IPS DF 6.9 (cell line): ENCODE measurements around the gene BANF2.

Experiments used
- DNase-seq: peaks from one replicate; pipeline ENCODE4 v3.0.0-alpha.2; 2013; ENCODE audit warnings: low read depth, low spot score
- H3K27ac ChIP-seq: one replicate; pipeline ENCODE4 v1.5.1; 2013; ENCODE audit warnings: low read length, control low read depth
- H3K27me3 ChIP-seq: 2 replicates; pipeline ENCODE4 v1.6.1; 2013; ENCODE audit warnings: mild to moderate bottlenecking, low read length; ENCODE audit not compliant: control insufficient read depth, insufficient read depth
- H3K36me3 ChIP-seq: 2 replicates; pipeline ENCODE4 v1.6.1; 2013; ENCODE audit warnings: low read length; ENCODE audit not compliant: control insufficient read depth, insufficient read depth
- H3K4me1 ChIP-seq: 2 replicates; pipeline ENCODE4 v1.6.1; 2013; ENCODE audit warnings: low read length; ENCODE audit not compliant: control insufficient read depth, insufficient read depth
- H3K4me3 ChIP-seq: 2 replicates; pipeline ENCODE4 v1.5.1; 2013; ENCODE audit warnings: mild to moderate bottlenecking, low read length
- H3K9me3 ChIP-seq: 2 replicates; pipeline ENCODE4 v1.6.1; 2013; ENCODE audit warnings: low read length, inconsistent platforms; ENCODE audit not compliant: control insufficient read depth, insufficient read depth
- WGBS: extraction: QIAGEN DNeasy Blood & Tissue Kit; methylation state at CpG from one replicate; pipeline ENCODE4 v1.1.7; 2013; ENCODE audit warnings: mixed read lengths, missing lambda C conversion rate; ENCODE audit not compliant: insufficient read length, insufficient coverage; 5-methylcytosine and 5-hydroxymethylcytosine counted together

The BANF2 gene

DNA sequence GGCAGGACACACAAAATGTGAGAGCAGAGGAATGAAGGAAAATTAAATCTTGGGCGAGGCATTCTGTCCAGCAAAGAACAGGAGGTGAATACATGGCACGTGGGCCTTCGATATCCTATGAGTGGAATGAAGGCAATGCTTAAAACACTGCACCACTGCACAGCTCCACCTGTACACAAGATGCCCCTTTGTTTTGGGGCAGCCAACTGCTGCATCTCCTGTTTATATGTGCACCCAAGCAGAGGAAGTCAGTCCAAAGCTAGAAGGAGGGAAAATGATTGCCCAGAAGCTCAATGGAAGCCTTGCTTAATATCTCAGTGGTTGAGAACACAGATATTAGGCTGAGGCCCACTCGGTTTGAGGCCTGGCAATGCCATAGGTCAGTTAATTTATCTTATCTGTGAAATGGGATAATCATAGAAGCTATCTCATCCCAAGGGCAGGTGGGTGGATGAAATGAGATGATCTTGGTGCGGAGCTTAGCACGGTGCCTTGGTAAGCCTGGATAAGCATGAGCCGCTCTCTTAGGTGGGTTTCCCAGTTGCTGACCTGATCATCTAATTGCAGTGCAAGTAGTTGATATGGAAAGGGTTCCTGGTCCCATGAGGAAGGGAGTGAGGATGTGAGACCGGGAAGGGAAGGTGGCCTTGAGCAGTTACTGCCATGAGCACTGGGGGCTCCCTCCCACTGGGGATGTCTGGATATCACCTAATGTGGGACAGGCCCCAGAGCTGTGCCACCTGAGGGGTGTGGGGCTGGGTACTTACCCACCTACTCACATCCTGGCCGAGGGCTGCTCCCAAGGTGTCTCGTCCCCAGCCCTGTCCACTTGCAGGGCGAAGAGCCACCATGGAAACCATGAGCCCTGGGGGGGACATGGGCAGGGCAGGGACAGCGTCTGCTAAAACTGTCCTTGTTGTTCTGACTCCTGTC lies 9.9 kb downstream of the BANF2 start:
- no peak for DNase-seq
- H3K27me3 ChIP-seq = no peaks in the 10 kb centered on the region
- whole genome bisulfite sequencing = no CpG with 5 or more reads among the region's 12 CpGs
- no peaks in the 10 kb centered on the region for H3K36me3 ChIP-seq
- no peak overlapping the region for H3K27ac ChIP-seq
- peaks cover 3% of the 10 kb centered on the region; the same call in 1 of the 2 replicates for H3K4me1 ChIP-seq
- H3K4me3 ChIP-seq = no peak overlapping the region
- H3K9me3 ChIP-seq = no peaks in the 10 kb centered on the region

GRCh38 chr20:17710379-17711266 lies 10.9 kb downstream of the BANF2 start:
- Histone ChIP-seq H3K9me3 (no peaks in the 10 kb centered on the region), H3K36me3 (no peaks in the 10 kb centered on the region), H3K4me3 (no peak overlapping the region), H3K27me3 (no peaks in the 10 kb centered on the region), H3K27ac (no peak overlapping the region), H3K4me1 (peaks cover 3% of the 10 kb centered on the region; the same call in 1 of the 2 replicates)
- no CpG with 5 or more reads among the region's 21 CpGs for WGBS
- no peak for DNase-seq

GRCh38 chr20:17711267-17711627 lies 11.5 kb downstream of the BANF2 start:
- Histone ChIP-seq H3K27me3 (no peaks in the 10 kb centered on the region), H3K9me3 (no peaks in the 10 kb centered on the region), H3K27ac (no peak overlapping the region), H3K4me1 (peaks cover 3% of the 10 kb centered on the region; the same call in 1 of the 2 replicates), H3K36me3 (no peaks in the 10 kb centered on the region), H3K4me3 (no peak overlapping the region)
- no CpG with 5 or more reads among the region's 5 CpGs for WGBS
- DNase-seq = no peak

- DNase-seq = no peak
These were observed 12.4 kb downstream of the BANF2 start for GRCh38 chr20:17712201-17712600.

GRCh38 chr20:17712708-17713107 lies 12.9 kb downstream of the BANF2 start:
- Histone ChIP-seq H3K36me3 (no peaks in the 10 kb centered on the region), H3K27ac (no peak overlapping the region), H3K9me3 (no peaks in the 10 kb centered on the region), H3K4me3 (no peak overlapping the region), H3K27me3 (no peaks in the 10 kb centered on the region), H3K4me1 (peaks cover 3% of the 10 kb centered on the region; the same call in 1 of the 2 replicates)
- no peak for DNase-seq
- WGBS = no CpG with 5 or more reads among the region's 6 CpGs

More at GRCh38 chr20:17712201-17712600, 12.4 kb downstream of the BANF2 start:
- H3K9me3 ChIP-seq = no peaks in the 10 kb centered on the region
- no peak overlapping the region for H3K4me3 ChIP-seq
- no CpG with 5 or more reads among the region's 4 CpGs for WGBS
- H3K36me3 ChIP-seq = no peaks in the 10 kb centered on the region
- H3K4me1 ChIP-seq = peaks cover 3% of the 10 kb centered on the region; the same call in 1 of the 2 replicates
- no peaks in the 10 kb centered on the region for H3K27me3 ChIP-seq
- H3K27ac ChIP-seq = no peak overlapping the region

DNA sequence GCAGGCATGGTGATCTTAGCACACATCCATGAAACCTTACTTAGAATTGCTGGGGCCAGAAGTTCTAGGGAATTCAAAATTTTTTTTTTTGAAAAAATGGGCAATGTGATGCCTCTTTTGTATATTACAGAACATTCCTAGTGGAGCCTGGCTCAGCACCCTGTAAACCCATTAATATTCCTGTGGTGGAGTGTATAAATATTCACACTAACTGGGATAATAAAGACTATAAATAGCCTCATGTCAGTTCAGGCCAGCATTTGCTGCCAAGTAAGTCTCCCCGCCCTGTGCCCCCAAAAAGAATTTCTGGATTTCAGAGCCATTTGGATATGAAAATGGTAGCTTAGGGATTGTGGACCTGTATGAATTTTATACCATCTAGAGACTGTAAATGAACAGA lies 14.8 kb downstream of the BANF2 start:
- no peaks in the 10 kb centered on the region for H3K9me3 ChIP-seq
- no peaks in the 10 kb centered on the region for H3K27me3 ChIP-seq
- no peak overlapping the region for H3K4me3 ChIP-seq
- H3K4me1 ChIP-seq = peaks cover 3% of the 10 kb centered on the region; the same call in 1 of the 2 replicates
- no peaks in the 10 kb centered on the region for H3K36me3 ChIP-seq
- no peak overlapping the region for H3K27ac ChIP-seq
- no CpG with 5 or more reads among the region's 1 CpG for WGBS
- DNase-seq = no peak

DNA sequence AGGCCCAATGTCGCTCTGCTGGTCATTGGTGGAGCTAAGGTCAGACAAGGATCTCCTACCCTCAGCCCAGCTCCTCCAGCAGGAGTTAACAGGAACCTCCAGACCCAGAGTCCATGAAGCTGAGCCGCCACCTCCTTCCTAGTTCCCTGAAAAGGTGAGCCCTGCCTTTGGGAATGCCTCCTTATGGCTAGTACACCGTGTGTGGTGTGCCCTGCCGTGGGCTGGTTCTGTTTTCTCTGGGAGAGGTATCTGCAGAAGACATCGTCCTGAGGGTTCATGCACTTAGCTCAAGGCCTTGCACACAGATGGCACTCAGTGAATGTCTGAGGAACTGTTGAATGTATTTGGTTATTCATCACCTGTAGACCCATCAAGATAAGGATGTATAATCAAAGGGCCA lies 15.3 kb downstream of the BANF2 start:
- Histone ChIP-seq H3K36me3 (no peaks in the 10 kb centered on the region), H3K4me3 (no peak overlapping the region), H3K27me3 (no peaks in the 10 kb centered on the region), H3K9me3 (no peaks in the 10 kb centered on the region), H3K27ac (no peak overlapping the region), H3K4me1 (peaks cover 3% of the 10 kb centered on the region; the same call in 1 of the 2 replicates)
- no peak for DNase-seq
- no CpG with 5 or more reads among the region's 5 CpGs for WGBS

- Histone ChIP-seq H3K27ac (no peak overlapping the region), H3K4me1 (peaks cover 2% of the 10 kb centered on the region; the same call in 1 of the 2 replicates), H3K4me3 (no peak overlapping the region), H3K36me3 (no peaks in the 10 kb centered on the region), H3K9me3 (no peaks in the 10 kb centered on the region), H3K27me3 (no peaks in the 10 kb centered on the region)
- no peak for DNase-seq
- no CpG with 5 or more reads among the region's 7 CpGs for WGBS
These were observed 16.6 kb downstream of the BANF2 start for GRCh38 chr20:17716331-17716730.

DNA sequence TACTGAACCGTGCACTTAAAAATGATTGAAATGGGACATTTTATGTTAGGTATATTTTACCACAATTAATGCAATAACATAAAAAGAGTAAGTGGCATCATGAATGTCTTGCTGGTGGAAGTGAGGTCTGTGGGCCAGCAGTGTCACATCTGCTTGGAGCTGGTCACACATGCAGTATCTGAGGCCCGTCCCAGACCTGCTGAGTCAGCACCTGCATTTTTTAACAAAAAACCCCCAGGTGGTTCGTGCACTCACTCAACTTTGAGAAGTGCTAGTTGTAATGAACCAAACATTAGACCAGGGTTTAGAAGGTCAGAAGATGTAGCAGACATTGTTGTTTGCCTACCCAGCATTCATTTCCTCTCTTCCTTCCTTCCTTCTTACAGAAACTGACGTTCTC lies 21.0 kb downstream of the BANF2 start:
- no peak for DNase-seq
- no CpG with 5 or more reads among the region's 4 CpGs for WGBS
- H3K4me3 ChIP-seq = no peak overlapping the region
- H3K27me3 ChIP-seq = no peaks in the 10 kb centered on the region
- no peaks in the 10 kb centered on the region for H3K36me3 ChIP-seq
- no peaks in the 10 kb centered on the region for H3K9me3 ChIP-seq
- H3K27ac ChIP-seq = no peak overlapping the region
- no peaks in the 10 kb centered on the region for H3K4me1 ChIP-seq

DNA sequence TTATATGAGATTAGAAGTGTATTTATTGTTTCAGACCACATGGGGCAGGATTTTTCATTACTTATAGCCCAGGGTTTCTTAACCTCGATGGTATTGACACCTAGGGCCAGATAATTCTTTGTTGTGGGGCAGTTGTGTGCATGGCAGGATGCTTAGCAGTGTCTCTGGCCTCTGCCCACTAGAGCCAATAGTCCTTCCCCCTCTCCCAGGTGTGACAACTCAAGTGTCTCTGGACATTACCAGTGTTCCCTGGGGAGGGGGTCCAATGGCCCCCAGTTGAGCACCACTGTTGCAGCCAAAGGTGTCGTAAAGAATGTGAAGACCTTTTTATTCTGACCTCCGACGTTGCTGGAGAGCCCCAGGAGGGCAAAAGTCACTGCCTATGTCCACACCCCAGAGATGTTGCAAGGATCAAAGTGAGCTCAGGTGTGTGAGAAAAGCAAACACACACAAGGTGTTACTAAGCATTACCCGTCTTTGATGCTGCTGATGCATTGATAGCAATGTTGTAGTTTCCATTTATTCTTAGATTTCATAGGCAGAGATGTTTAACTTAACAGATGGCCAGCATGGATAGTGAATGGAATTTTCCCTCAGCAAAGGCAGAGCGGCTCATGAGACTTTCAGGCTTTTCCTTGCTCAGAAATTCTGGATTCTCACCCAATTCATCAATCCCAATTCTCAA lies 22.2 kb downstream of the BANF2 start:
- no peaks in the 10 kb centered on the region for H3K9me3 ChIP-seq
- H3K27me3 ChIP-seq = no peaks in the 10 kb centered on the region
- H3K4me1 ChIP-seq = no peaks in the 10 kb centered on the region
- no CpG with 5 or more reads among the region's 6 CpGs for WGBS
- DNase-seq = no peak
- H3K4me3 ChIP-seq = no peak overlapping the region
- no peak overlapping the region for H3K27ac ChIP-seq
- H3K36me3 ChIP-seq = no peaks in the 10 kb centered on the region
